Measurements from ENCODE around the gene GARNL3.

The GARNL3 gene

DNA sequence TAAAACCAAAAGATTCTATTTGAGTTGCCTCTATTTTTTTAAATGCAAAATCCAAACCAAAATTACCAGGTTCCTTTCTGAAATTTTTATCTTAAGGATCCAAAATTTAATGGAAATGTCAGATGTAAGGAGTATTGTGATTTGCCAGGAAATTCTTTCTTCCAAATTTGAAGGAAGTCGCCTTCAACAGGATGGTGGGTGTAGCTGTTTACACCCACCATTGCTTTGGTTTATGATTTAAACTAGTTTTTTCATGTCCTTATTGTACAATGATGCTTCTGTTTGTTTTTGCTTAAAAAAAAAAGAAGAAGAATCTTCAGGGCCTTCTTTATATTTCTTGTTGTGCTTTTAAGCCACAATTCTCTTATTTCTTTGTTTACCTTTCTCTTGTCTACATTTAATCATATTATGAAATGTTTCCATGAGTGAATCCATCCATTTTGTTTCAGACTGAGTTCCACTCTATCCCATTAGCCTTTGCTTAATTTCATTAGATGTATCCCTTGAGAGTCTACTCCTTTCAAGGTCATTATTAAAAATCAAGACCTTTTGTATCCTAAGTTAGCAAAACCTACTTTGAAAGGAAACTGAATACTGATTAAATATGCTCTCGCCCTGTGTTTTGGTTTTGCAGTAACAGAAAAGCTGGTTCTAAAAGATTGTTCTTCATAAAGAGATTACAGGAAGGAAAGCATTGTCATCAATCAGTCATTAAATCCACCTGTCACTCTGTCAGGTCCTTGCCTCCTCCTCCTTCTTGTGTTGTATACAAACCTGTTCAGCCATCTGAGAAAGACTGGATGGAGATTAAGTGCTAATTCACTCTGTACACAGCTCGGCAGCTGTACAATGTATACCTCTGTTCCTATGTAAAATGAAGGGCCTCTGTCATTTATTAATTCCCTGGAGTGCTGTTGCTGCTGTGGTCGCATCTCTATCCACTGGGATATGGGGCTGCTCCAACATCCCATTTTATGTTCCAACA, 86.9 kb downstream of the GARNL3 start:
- DNase-seq (ENCODE audit: low read depth), result no peak

GRCh38 chr9:127353882-127354281, 89.3 kb downstream of the GARNL3 start:
- DNase-seq (ENCODE audit: low read depth), result no peak

DNA sequence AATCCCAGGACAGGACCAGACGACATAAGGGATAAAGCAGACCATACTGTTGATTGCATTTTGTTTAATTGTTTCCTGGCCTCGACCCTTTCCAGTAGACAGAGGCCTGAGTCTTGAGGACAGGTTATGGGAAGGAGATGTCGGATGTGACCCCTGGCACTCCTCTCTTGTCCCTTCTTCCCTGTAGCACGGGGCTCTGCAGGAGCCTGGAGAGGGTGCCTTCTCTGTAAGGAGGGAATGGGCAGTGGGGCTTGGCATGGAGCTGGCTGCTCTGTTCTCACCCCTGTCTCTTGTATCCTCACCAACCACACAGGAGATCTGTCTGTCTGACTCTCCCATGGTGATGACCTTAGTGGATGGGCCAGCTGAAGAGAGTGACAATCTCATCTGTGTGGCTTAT, 92.3 kb downstream of the GARNL3 start:
- no peak for DNase-seq (ENCODE audit: low read depth)

DNA sequence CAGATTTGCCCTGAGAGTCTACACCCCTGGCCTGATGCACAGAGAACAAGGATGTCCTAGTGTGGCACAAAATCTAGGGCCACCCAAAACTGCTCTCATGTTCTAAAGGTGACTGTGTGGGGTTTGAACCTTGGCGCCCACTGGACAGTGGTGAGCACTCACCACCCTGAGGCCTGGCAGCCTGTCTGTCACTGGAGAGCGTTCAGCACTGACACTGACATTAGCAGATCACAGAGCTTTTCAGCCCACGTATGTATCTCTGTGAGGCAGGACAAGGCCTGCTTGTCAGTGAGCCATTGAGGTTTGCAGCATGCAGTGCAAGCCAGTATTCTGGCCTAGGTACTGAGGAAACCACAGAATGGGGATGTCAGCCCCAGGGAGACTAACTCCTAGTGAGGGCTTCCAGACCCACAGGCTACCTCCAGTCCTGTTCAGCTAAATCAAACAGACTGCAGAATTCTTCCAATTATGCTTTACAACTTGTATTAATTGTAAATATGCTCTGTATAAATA, 93.5 kb downstream of the GARNL3 start:
- no peak for DNase-seq (ENCODE audit: low read depth)

DNA sequence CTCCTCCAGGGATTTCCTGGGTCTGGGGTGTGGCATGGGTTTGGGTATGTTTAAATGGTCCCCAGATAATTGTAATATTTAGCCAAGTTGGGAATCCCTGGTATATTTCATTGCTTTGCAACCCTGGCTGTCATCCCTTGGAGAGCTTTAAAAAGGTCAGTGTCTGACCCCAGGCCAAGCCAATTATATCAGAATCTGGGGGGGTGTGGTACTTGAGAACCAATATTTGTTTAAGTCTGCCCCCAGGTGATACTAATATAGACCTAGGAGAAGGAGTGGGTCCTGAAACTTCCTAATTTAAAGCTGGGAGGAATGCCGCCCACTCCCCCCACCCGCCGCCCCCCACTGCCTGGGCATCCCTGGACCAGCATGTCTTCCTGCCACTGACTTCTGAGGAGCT, 94.2 kb downstream of the GARNL3 start:
- DNase-seq (ENCODE audit: low read depth), result no peak

DNA sequence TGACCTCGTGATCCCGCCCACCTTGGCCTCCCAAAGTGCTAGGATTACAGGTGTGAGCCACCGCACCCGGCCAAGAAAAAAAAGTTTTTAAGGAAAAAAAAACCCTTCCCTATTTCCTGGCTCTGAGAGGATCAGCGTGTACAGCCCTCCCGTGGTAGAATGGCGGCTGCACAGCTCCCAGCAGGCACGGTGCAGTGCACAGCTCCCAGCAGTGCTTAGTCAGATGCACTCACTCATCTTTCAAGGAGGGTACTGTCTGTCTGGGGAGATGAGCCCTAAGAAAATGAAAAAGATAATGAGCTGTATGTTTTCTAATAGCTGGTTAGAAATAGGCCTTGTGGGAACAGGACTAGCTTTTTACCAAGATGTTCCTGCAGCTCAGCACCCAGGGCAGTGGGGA, 95.7 kb downstream of the GARNL3 start:
- no peak for DNase-seq (ENCODE audit: low read depth)

GRCh38 chr9:127360829-127361228, 96.3 kb downstream of the GARNL3 start:
- peak; percentile 9 for DNase-seq (ENCODE audit: low read depth)

DNA sequence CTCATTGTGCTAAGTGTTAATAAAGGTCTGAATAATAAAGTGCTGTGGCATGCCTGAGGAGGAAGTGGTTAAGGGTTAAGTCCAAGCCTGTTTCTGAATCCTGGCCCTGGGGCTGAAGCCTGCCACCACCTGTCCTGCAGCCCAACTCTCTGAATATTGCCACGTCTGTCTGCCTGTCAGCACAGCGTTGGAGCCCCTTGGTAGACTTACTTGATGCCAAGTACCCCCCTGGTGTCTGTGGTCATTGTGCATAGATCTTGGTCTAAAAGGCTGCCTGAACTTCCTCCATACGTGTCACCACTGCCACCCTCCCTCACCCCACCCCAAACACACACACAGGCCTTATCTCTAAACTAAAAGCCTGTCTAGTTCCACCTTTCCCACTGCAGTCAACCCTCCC, 97.0 kb downstream of the GARNL3 start:
- DNase-seq (ENCODE audit: low read depth), result no peak

- no peak for DNase-seq (ENCODE audit: low read depth)
Observed at GRCh38 chr9:127362829-127363228, 98.3 kb downstream of the GARNL3 start.

- DNase-seq (ENCODE audit: low read depth), result no peak
Observed at GRCh38 chr9:127365461-127365860, 100.9 kb downstream of the GARNL3 start.

DNA sequence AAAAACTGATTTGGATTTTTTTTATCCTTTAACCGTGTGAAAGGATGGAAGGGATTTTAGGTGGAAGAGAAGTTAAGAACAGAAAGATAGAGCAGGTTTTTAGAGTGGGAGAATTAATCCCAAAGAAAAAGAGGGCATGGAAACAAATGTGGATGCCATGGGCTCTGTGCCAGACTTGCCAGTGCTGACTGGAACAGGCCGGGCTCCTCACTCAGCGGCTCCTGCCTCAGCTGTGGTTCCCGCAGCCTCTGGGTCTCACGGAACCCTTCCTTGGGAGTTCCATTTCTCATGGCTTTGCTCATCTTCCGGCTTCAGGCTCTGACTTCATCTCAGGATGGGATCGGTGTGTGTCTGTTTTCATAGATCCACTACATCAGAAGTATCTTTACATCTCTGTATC, 102.0 kb downstream of the GARNL3 start:
- no peak for DNase-seq (ENCODE audit: low read depth)

- no peak for DNase-seq (ENCODE audit: low read depth)
Observed at GRCh38 chr9:127368852-127369402, 104.4 kb downstream of the GARNL3 start.

- no peak for DNase-seq (ENCODE audit: low read depth)
Observed at GRCh38 chr9:127369428-127369827, 104.9 kb downstream of the GARNL3 start.

- DNase-seq (ENCODE audit: low read depth), result no peak
Observed at GRCh38 chr9:127370147-127370579, 105.6 kb downstream of the GARNL3 start.

DNA sequence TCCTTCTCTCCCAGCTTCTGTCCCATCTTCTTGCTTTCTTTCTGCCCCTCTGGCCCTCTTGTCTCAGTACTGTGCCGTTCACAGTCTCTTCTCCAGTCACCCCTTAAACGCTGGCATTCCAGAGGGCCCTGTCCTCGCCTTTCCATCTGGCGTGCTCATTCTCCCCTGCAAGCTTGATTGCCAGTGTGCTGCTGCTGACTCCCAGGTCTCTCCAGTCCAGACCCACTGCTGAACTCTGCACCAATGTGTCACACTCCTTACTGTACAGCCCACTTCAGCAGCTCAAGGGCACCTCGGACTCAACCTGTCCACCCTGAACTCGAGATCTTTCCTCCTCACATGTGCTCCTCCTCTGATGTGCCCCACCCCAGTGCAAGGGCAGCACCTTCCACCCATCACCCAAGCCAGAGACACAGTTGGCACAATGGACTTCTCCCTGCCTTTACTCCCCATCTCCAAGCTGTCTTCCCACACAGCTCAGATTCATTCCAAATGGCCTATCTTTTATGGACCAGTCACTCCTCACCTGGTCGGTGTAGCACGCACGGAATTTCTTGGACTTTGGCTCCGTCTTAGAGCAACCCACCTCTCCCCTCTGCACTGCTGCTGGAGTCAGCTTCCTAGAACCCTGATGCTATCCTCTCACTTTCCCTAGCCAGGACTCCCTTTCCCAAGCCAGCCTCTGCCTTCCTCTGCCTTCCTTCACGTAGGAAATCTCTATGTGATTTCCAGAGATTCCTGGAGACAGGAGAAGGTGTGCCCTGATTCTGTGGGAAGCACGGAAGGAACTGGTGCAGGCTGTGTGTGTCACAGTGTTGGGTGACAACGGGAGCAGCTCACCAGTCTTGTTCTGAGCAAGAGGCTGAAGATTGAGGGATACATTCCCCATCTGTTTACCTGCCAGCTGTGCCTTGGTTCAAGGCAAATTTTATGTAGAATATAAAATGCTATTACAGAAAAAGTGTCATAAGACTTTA, 106.4 kb downstream of the GARNL3 start:
- no peak for DNase-seq (ENCODE audit: low read depth)

DNA sequence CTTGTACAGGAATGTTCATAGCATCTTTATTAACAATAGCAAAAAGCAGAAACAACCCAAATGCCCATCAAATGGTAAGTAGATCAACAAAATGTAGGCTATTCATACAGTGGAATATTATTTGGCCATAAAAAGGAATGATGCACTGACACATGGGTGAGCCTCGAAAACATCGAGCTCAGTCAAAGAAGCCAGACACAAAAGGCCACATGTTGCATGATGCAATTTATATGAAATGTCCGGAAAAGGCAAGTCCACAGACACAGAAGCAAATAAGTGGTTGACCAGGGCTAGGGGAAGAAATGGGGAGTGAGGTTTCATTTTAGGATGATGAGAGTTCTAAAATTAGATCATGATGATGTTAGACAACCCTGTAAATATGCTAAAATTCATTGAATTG, 115.9 kb downstream of the GARNL3 start:
- DNase-seq (ENCODE audit: low read depth), result no peak

DNA sequence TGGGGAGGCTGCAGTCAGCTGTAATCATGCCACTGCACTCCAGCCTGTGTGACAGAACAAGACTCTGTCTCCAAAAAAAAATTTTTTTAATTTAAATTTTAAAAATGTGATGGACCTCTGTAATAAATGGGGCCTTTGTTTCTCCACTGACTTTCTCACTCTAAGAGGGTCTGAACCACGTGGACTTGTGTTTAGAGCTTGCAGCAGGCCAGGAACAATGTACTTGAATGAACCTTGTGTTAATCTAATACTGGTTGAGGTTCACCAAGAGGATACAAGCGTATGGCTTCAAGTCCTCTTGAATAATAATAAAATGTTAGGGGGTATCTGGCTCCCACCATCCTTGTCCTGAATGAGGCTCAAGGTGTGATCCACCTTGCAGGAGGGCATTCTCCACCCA, 118.0 kb downstream of the GARNL3 start:
- DNase-seq (ENCODE audit: low read depth), result no peak

- DNase-seq (ENCODE audit: low read depth), result no peak
Observed at GRCh38 chr9:127384016-127384730, 119.6 kb downstream of the GARNL3 start.

DNA sequence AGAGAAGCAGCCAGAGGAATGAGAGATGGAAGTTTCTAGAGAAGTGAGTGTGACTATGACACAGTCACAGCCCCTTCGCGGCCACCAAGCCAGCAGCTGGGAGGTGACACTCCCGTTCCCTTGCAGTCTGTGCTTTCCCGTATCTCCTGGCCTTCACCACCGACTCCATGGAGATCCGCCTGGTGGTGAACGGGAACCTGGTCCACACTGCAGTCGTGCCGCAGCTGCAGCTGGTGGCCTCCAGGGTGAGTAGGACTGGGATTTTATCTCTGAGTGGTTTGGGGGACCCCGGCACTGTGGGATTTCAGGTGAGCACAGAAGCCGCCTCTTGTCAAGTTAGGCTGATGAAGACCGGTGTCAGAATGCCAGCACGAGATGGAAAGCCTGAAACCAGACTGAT, 120.3 kb downstream of the GARNL3 start:
- DNase-seq (ENCODE audit: low read depth), result no peak

DNA sequence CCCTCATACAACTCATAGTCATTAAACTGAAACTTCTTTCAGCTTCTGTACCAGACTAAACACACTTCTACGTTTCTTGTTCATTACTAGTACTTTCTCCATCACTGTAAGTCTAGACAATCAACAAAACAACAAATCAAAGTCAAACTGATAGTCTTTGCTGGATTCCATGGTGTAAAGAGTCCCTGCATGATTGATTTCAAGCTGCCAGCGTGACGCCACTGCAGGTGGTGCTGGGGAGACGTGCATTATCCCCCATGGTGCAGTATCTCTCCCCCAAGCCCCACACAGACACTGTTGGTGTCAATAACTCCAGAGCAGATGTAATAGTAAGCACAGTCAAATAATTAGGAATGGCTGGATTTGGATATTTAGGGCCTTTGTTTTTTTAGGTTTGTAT, 121.7 kb downstream of the GARNL3 start:
- DNase-seq (ENCODE audit: low read depth), result no peak

GRCh38 chr9:127386981-127387380, 122.4 kb downstream of the GARNL3 start:
- no peak for DNase-seq (ENCODE audit: low read depth)

Measured in amniotic epithelial cell (primary cell).